NCI-H748 (cell line): ENCODE results near the gene AOPEP.

ENCODE experiments used
- DNase-seq: peaks from one replicate; lab custom pipeline; 2025; ENCODE audit not compliant: unreplicated experiment; lab: John Stamatoyannopoulos, UW

Gene AOPEP

GRCh38 chr9:95103281-95103771 is 376.8 kb downstream of the AOPEP start:
- DNase-seq = no peak

- DNase-seq = no peak
Measured at GRCh38 chr9:95103871-95104580, 377.5 kb downstream of the AOPEP start.

- DNase-seq = no peak
Measured at GRCh38 chr9:95104581-95104960, 378.1 kb downstream of the AOPEP start.

GRCh38 chr9:95104980-95105379 is 378.5 kb downstream of the AOPEP start:
- no peak for DNase-seq

- no peak for DNase-seq
Measured at GRCh38 chr9:95105519-95106287, 379.2 kb downstream of the AOPEP start.

GRCh38 chr9:95107001-95107749 is 380.7 kb downstream of the AOPEP start:
- no peak for DNase-seq

GRCh38 chr9:95107976-95108375 is 381.5 kb downstream of the AOPEP start:
- no peak for DNase-seq

GRCh38 chr9:95108777-95109176 is 382.3 kb downstream of the AOPEP start:
- DNase-seq = no peak

- no peak for DNase-seq
Measured at GRCh38 chr9:95109456-95109855, 383.0 kb downstream of the AOPEP start.

- no peak for DNase-seq
Measured at GRCh38 chr9:95110921-95111525, 384.5 kb downstream of the AOPEP start.

- DNase-seq = no peak
Measured at GRCh38 chr9:95111716-95112115, 385.2 kb downstream of the AOPEP start.

GRCh38 chr9:95112436-95113280 is 386.2 kb downstream of the AOPEP start:
- DNase-seq = no peak

GRCh38 chr9:95115104-95115503 is 388.6 kb downstream of the AOPEP start:
- DNase-seq = no peak

- peak; percentile 38 for DNase-seq
Measured at GRCh38 chr9:95116002-95116807, 389.7 kb downstream of the AOPEP start.

- no peak for DNase-seq
Measured at GRCh38 chr9:95116808-95117204, 390.3 kb downstream of the AOPEP start.

GRCh38 chr9:95118596-95118995 is 392.1 kb downstream of the AOPEP start:
- DNase-seq = no peak

- no peak for DNase-seq
Measured at GRCh38 chr9:95120781-95121370, 394.4 kb downstream of the AOPEP start.

- no peak for DNase-seq
Measured at GRCh38 chr9:95124582-95125367, 398.3 kb downstream of the AOPEP start.
